Prostate gland (tissue), 2 donors: ENCODE data around the gene ST3GAL2. TPM values are rescaled to one million over a fixed set of nuclear protein-coding genes. Genes with fewer than 3 reads are reported as not detected.
A peak's percentile ranks its signal among the peaks of the same experiment; 100 is the strongest.

Experiments used
- DNase-seq: peaks from one replicate; pipeline ENCODE4 v3.0.0-alpha.2; 2019; ENCODE audit warnings: low spot score
- H3K27ac ChIP-seq, 2 donors: fragments of 200-600 bp; sonication (generic); 2 replicates each; pipeline ENCODE4 v1.5.1; 2017 to 2019
- H3K27me3 ChIP-seq: fragments of 200-600 bp; sonication (generic); replicated peaks from 2 replicates; pipeline ENCODE4 v1.5.1; 2019; ENCODE audit not compliant: insufficient read depth
- H3K36me3 ChIP-seq, 2 donors: fragments of 200-600 bp; sonication (generic); 1 replicate in 1 of 2; 2 replicates in 1 of 2; pipeline versions ENCODE4 v1.5.1 to v1.8.1; 2017 to 2019
- H3K4me1 ChIP-seq: fragments of 200-600 bp; sonication (generic); replicated peaks from 2 replicates; pipeline ENCODE4 v1.5.1; 2019
- H3K4me3 ChIP-seq, 2 donors: fragments of 200-600 bp; sonication (generic); 2 replicates each; pipeline ENCODE4 v1.5.1; 2017 to 2019
- H3K9me3 ChIP-seq: fragments of 200-600 bp; sonication (generic); 2 replicates; pipeline ENCODE4 v1.5.1; 2017
- CTCF ChIP-seq, 4 experiments: fragments of 200-600 bp in 2 of 4; fragments of 450-650 bp in 2 of 4; sonication (generic) in 2 of 4; IDR thresholded peaks; 1 replicate in 3 of 4; 2 replicates in 1 of 4; pipeline ENCODE4 v1.5.1; 2016 to 2019; ENCODE audit warnings: antibody characterized with exemption in 4 of 4, mild to moderate bottlenecking in 2 of 4, moderate library complexity in 2 of 4
- POLR2A ChIP-seq: fragments of 450-650 bp; IDR thresholded peaks from one replicate; pipeline ENCODE4 v1.6.1; 2016; ENCODE audit warnings: antibody characterized with exemption, mild to moderate bottlenecking
- POLR2AphosphoS5 ChIP-seq: sonication (generic); formaldehyde crosslinking; IDR thresholded peaks from one replicate; pipeline ENCODE4 v1.6.1; 2017; ENCODE audit warnings: antibody characterized with exemption
- WGBS: methylation state at CpG from one replicate; pipeline ENCODE4 v1.1.5; 2018; 5-methylcytosine and 5-hydroxymethylcytosine counted together
- intact Hi-C: fragments of 100-400 bp; cut with DNase I; formaldehyde crosslinking; loops from one replicate; pipeline ENCODE4 v1.14.2; 2022
- total RNA-seq, 2 donors: library from RNA; depleted of rRNA; stranded (reverse); fragments of >200 nt; gene quantifications; one replicate each; pipeline ENCODE4 v1.1.0, GENCODE V29; 2016

The ST3GAL2 gene
- total RNA-seq, 2 donors from 2014 or later = 8.7 to 54.5 TPM

- no peaks in the 10 kb centered on the region for H3K9me3 ChIP-seq
- DNase-seq = no peak
- no peak overlapping the region for H3K4me3 ChIP-seq
- intact Hi-C loops = no loop called here
- no peak overlapping the region for H3K27ac ChIP-seq
- 52% methylated on average over 4 of the region's 4 CpGs for WGBS
- no peaks in the 10 kb centered on the region for H3K27me3 ChIP-seq
- TF ChIP-seq CTCF (IDR thresholded peaks at IDR 0.05) = no peak
- no peak for TF ChIP-seq POLR2AphosphoS5
- no peak for TF ChIP-seq POLR2A
- H3K4me1 ChIP-seq = no peaks in the 10 kb centered on the region
- H3K36me3 ChIP-seq = no peaks in the 10 kb centered on the region
Observed at GRCh38 chr16:70444249-70445063, 5.6 kb upstream of the ST3GAL2 start.

- H3K4me3 ChIP-seq = no peak overlapping the region
- WGBS = 94% methylated on average over 7 of the region's 7 CpGs
- no peaks in the 10 kb centered on the region for H3K4me1 ChIP-seq
- no peaks in the 10 kb centered on the region for H3K9me3 ChIP-seq
- H3K27ac ChIP-seq = no peak overlapping the region
- H3K36me3 ChIP-seq = no peaks in the 10 kb centered on the region
- no peak for DNase-seq
- H3K27me3 ChIP-seq = no peaks in the 10 kb centered on the region
- intact Hi-C loops = no loop called here
- no peak for TF ChIP-seq POLR2AphosphoS5
- TF ChIP-seq CTCF (IDR thresholded peaks at IDR 0.05) = no peak
- TF ChIP-seq POLR2A = no peak
Observed at GRCh38 chr16:70442344-70442743, 3.4 kb upstream of the ST3GAL2 start.

GRCh38 chr16:70441406-70441990 is 2.6 kb upstream of the ST3GAL2 start:
- TF ChIP-seq POLR2A (no peak), CTCF (IDR thresholded peaks at IDR 0.05) (no peak), POLR2AphosphoS5 (no peak)
- no peak for DNase-seq
- Histone ChIP-seq H3K4me3 (no peak overlapping the region), H3K36me3 (no peaks in the 10 kb centered on the region), H3K4me1 (no peaks in the 10 kb centered on the region), H3K27me3 (no peaks in the 10 kb centered on the region), H3K27ac (no peak overlapping the region), H3K9me3 (no peaks in the 10 kb centered on the region)
- intact Hi-C loops = no loop called here
- 92% methylated on average over 8 of the region's 8 CpGs for WGBS

GRCh38 chr16:70440009-70440692 is 1.3 kb upstream of the ST3GAL2 start:
- TF ChIP-seq POLR2AphosphoS5 (no peak), CTCF (IDR thresholded peaks at IDR 0.05) (no peak), POLR2A (no peak)
- peak overlapping the region in 1 of 2 donors; percentile 67 for H3K27ac ChIP-seq
- H3K9me3 ChIP-seq = no peaks in the 10 kb centered on the region
- H3K4me3 ChIP-seq = peak overlapping the region in 1 of 2 donors; percentile 59
- no peak for DNase-seq
- no peaks in the 10 kb centered on the region for H3K27me3 ChIP-seq
- intact Hi-C loops = no loop called here
- no peaks in the 10 kb centered on the region for H3K4me1 ChIP-seq
- WGBS = 59% methylated on average over 11 of the region's 11 CpGs
- H3K36me3 ChIP-seq = no peaks in the 10 kb centered on the region
